Vagina (tissue), 2 donors: ENCODE data around the gene TUBB6.

Experiments used
- POLR2AphosphoS5 ChIP-seq, 2 donors: sonication (generic); formaldehyde crosslinking; IDR thresholded peaks; one replicate each; pipeline ENCODE4 v1.9.0; 2017; ENCODE audit warnings: antibody characterized with exemption in 2 of 2, mild to moderate bottlenecking in 2 of 2, low read depth in 1 of 2; ENCODE audit not compliant: insufficient read depth in 1 of 2
- TF ChIP-seq, protein P1 (sequence below), 3 experiments: fragments of 450-650 bp in 2 of 3; fragments of 200-600 bp in 1 of 3; sonication (generic) in 1 of 3; IDR thresholded peaks; one replicate each; pipeline ENCODE4 v1.5.1; 2017 to 2019; ENCODE audit warnings: antibody characterized with exemption in 3 of 3, mild to moderate bottlenecking in 2 of 3, moderate library complexity in 2 of 3

DNA sequence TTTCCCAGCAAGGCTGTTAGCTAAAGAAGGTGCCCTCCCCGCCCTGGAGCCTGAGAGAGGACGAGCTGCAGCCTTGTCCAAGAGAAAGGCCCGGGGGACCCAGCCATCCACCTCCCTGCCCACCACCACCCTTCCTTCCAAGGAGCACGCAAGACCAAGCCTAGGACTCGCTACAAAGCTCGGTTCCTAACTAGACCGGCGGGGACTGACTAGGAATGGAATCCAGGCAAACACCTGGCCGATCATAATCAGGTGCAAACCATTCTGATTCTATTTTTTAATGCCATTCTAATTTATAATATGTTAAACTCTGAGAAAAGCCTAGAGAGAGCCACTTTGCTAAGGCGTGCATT, 19.7 kb upstream of the TUBB6 start:
- TF ChIP-seq, protein P1, sequence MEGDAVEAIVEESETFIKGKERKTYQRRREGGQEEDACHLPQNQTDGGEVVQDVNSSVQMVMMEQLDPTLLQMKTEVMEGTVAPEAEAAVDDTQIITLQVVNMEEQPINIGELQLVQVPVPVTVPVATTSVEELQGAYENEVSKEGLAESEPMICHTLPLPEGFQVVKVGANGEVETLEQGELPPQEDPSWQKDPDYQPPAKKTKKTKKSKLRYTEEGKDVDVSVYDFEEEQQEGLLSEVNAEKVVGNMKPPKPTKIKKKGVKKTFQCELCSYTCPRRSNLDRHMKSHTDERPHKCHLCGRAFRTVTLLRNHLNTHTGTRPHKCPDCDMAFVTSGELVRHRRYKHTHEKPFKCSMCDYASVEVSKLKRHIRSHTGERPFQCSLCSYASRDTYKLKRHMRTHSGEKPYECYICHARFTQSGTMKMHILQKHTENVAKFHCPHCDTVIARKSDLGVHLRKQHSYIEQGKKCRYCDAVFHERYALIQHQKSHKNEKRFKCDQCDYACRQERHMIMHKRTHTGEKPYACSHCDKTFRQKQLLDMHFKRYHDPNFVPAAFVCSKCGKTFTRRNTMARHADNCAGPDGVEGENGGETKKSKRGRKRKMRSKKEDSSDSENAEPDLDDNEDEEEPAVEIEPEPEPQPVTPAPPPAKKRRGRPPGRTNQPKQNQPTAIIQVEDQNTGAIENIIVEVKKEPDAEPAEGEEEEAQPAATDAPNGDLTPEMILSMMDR (IDR thresholded peaks at IDR 0.05): no peak
- no peak for TF ChIP-seq POLR2AphosphoS5 (IDR thresholded peaks at IDR 0.05; ENCODE audit: insufficient read depth in 1 of 2, low read depth in 1 of 2)
